COLO668 (cell line): ENCODE data around the gene FANCG.

Source experiments
- DNase-seq: peaks from one replicate; lab custom pipeline; 2025; ENCODE audit not compliant: unreplicated experiment; lab: John Stamatoyannopoulos, UW

The FANCG gene

DNA sequence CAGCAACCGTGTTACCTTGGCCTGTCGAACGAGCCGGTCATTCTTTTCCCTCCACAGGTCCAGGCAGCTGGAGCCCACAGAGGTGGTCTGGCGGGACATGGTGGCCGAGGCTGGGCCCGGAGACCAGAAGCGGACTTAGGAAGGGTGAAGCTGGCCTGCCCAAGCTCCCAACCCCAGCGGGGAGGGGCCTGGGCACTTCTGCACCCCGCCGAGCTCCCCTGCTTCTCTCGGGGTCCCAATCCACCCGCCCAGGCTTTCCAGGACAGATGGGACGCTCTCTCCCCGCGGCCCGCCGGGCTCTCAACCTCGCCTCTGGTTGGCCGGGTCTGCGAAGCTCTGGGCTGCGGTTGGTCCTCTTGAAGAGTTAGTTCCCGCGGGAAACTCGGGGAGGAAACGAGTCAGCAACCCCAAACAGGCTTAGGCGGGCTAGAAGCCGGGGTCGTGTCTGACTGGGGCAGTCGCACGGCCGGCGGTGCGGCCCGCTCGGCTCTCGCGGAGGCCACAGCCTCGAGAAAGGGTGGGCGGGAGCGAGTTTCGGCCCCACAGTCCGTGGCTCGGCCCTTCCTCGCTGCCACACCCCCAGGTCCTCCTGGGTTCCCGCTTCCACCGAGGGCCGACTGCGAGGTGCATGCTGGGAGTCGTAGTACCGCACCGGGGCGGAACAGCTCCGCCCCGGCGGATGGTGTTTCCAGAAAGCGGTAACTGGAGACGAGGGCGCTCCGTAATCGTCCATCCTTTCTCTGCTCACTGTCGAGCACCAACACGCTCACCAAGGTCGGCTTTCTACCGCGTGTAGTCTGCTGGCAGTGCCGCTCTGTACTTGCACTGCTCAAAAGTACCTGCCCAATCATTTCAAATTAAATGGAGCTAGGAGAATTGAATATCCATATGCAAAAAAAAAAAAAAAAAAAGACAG lies at the start of gene FANCG:
Gene FANCG, minus strand, starts transcription at position 517 of the 916 bp plus-strand sequence. Its CDS starts 418 bp downstream, at position 99.
- peak; percentile 93 for DNase-seq

DNA sequence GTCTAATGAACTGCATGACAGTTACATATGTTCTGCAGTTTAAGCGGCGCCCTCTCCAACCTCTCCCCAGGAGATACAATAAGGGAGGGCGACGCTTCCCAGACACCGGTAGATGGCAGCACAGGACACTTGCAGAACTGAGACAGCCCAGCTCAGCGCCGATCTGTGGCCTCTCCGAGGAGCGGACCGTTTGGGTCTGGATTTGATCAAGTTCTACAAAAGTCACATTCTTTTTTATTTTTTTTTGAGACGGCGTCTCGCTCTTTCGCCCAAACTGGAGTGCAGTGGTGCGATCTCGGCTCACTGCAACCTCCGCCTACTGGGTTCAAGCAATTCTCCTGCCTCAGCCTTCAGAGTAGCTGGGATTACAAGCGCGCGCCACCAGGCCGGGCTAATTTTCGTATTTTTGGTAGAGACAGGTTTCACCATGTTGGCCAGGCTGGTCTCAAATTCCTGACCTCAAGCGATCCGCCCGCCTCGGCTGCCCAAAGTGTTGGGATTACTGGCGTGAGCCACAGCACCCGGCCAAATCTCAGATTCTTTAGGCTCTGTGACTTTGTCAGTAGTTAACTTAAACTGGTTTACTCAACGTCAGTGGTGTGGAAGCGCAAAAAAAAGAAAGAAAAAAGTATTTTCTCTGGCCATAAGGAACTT lies 37.3 kb upstream of the FANCG start:
- DNase-seq: peak; percentile 87

GRCh38 chr9:35116539-35116897 lies 36.8 kb upstream of the FANCG start:
- DNase-seq: no peak

GRCh38 chr9:35115680-35116538 lies 36.2 kb upstream of the FANCG start, which contains the start of gene ATOSB:
TSS of gene ATOSB (minus strand) at chr9:35115862. CDS start at chr9:35108274, 7,588 bp downstream.
- peak; percentile 91 for DNase-seq

GRCh38 chr9:35114840-35115628 lies 35.3 kb upstream of the FANCG start:
- peak; percentile 19 for DNase-seq

DNA sequence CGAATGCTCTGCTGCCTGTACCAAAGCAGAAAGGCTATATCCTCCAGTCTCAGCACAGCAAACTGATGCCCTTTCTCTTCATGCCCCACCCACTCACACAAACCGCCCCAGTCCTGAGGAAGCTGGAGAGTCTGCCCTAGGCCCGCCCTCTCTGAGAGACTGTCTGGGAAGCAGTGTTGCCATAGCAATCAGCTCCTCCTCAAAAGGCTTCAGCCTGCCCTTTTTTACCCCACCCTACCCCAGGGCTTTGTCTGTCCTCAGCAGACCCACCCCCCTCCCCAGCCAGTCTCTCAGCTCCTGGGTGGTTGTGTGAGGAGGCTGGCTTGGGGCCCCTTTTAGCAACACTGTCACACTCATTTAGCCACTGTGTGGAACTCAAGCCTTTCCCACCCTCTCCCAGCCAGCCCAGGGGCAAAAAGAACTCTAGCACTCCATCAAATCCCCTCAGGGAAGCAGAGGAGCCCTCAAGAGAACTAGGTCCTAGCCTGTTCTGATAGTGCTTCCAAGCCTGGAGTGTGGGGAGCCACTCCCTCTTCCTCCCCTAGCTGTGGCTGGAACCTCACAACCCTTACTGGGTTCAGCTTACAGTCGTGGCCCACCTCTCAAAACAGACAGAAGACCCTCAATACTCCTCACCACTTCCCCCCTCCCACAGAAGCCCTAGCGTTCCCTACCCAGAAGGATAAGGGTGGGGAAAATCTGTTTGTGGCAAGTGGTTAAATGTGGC lies 34.5 kb upstream of the FANCG start:
- peak; percentile 35 for DNase-seq

GRCh38 chr9:35112257-35113020 lies 32.7 kb upstream of the FANCG start:
- no peak for DNase-seq

GRCh38 chr9:35111001-35111933 lies 31.5 kb upstream of the FANCG start:
- peak; percentile 96 for DNase-seq

DNA sequence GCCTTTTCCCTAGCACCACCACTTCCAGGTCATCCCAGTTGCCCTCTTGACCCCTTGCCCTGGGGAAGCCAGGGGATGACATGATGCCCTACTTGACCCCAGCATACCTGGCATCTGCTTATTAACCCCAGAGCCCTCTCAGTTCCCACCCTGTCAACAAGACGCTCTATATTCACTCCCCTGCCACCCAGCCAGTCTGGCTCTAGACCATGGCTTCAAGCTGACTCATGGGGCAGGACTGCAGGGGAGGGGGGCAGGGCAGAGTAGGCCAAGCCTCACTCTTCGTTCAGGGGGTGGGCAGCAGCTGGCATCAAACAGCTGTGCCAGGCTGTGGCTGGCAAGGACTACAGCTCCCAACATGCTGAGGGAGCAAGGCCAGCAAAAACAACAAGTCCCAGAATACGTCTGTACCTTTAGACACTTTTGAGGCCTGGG lies 30.6 kb upstream of the FANCG start:
- DNase-seq: no peak

GRCh38 chr9:35108946-35109575 lies 29.3 kb upstream of the FANCG start:
- DNase-seq: no peak

GRCh38 chr9:35108461-35108860 lies 28.7 kb upstream of the FANCG start:
- DNase-seq: no peak

GRCh38 chr9:35107297-35108290 lies 27.9 kb upstream of the FANCG start:
- no peak for DNase-seq

DNA sequence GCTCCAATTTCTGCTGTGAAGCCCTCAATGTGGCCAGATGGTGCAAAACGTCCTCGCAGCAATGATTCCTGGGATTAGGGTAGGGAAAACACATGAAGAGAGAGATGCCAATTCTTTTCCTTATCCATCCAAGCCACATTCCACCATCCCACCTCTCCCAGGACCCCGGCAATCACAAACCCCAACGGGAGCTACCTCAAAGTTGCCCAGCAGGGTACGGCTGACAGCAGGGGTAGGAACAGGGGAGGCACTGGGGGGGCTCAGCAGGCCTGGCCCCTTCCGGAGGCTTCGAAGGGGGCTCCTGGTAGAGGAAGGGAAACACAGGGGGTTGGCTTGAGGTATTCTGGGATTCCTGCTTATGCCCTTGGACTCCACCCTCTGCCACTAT lies 26.6 kb upstream of the FANCG start:
- no peak for DNase-seq

GRCh38 chr9:35105571-35106342 lies 26.0 kb upstream of the FANCG start:
- DNase-seq: no peak

- DNase-seq: no peak
Observed at GRCh38 chr9:35105126-35105525, 25.4 kb upstream of the FANCG start.

DNA sequence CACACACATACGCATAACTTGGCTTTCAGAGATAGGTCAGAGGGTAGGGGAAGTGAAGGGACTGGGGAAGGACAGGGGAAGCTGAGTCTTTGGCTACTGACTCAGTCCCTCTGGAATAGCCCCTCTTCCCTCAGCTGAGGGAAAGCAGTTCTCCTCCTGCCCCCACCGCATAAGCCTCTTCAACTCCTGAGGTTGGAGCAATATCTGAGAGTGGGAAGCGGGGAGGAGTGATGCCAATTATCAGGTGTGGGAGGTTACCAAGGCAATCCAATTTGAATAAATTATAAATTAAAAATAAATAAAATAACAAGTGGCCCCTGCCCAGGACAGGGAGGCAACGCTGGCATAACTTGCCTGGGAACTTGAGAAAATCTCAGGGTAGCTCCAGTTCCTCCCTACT lies 24.8 kb upstream of the FANCG start:
- DNase-seq: no peak
